Gastrocnemius medialis (tissue), 4 donors: ENCODE measurements around the gene CCDC194. TPM values are rescaled to one million over a fixed set of nuclear protein-coding genes. Genes with fewer than 3 reads are reported as not detected.

ENCODE experiments used
- ATAC-seq, 2 donors: fragments of 150-250 bp; one replicate each; pipeline ENCODE4 v1.9.1; 2016
- DNase-seq, 2 donors: peaks; one replicate each; pipeline ENCODE4 v3.0.0-alpha.2; 2019
- H3K27ac ChIP-seq, 4 donors: fragments of 200-600 bp; sonication (generic); 1 replicate in 1 of 4; 2 replicates in 3 of 4; pipeline ENCODE4 v1.5.1; 2016 to 2018; ENCODE audit warnings: mild to moderate bottlenecking in 2 of 4, moderate library complexity in 1 of 4
- H3K27me3 ChIP-seq, 3 donors: fragments of 200-600 bp; sonication (generic) in 2 of 3; 1 replicate in 1 of 3; 2 replicates in 2 of 3; pipeline versions ENCODE4 v1.5.1 to v1.6.0; 2016 to 2019; ENCODE audit warnings: mild to moderate bottlenecking in 1 of 3, moderate library complexity in 1 of 3
- H3K36me3 ChIP-seq, 2 donors: fragments of 200-600 bp; sonication (generic) in 1 of 2; one replicate each; pipeline ENCODE4 v1.5.1; 2017 to 2018
- H3K4me1 ChIP-seq, 2 donors: fragments of 200-600 bp; sonication (generic) in 1 of 2; one replicate each; pipeline ENCODE4 v1.5.1; 2016 to 2017; ENCODE audit warnings: mild to moderate bottlenecking in 2 of 2
- H3K4me3 ChIP-seq, 4 donors: fragments of 200-600 bp; sonication (generic) in 3 of 4; 1 replicate in 1 of 4; 2 replicates in 3 of 4; pipeline ENCODE4 v1.5.1; 2016 to 2019; ENCODE audit warnings: mild to moderate bottlenecking in 2 of 4
- H3K9me3 ChIP-seq, 3 donors: fragments of 200-600 bp; sonication (generic) in 2 of 3; 1 replicate in 1 of 3; 2 replicates in 2 of 3; pipeline ENCODE4 v1.5.1; 2016 to 2019
- POLR2A ChIP-seq, 2 donors: fragments of 450-650 bp; IDR thresholded peaks; one replicate each; pipeline ENCODE4 v1.6.1; 2017; ENCODE audit warnings: antibody characterized with exemption in 2 of 2, mild to moderate bottlenecking in 2 of 2, moderate library complexity in 2 of 2
- in situ Hi-C, 4 donors: fragments of 200-750 bp; cut with MboI; loops; one replicate each; pipeline versions ENCODE4 v1.15.0 to v1.8.0; 2017; ENCODE audit warnings: low sequenced_read_pairs in 4 of 4
- intact Hi-C: fragments of 100-400 bp; cut with DNase I; formaldehyde crosslinking; loops from one replicate; pipeline ENCODE4 v1.15.1; 2023; ENCODE audit warnings: low total_unique reads
- total RNA-seq, 4 donors: library from RNA; depleted of rRNA; stranded (reverse); fragments of >200 nt; gene quantifications; one replicate each; pipeline versions ENCODE4 v1.1.0 to v1.2.3, GENCODE V29; 2016
- TF ChIP-seq, protein P1 (sequence below), 5 experiments: fragments of 450-650 bp in 3 of 5; fragments of 200-600 bp in 2 of 5; sonication (generic) in 2 of 5; IDR thresholded peaks in 4 of 5; conservative IDR thresholded peaks in 1 of 5; 1 replicate in 4 of 5; 2 replicates in 1 of 5; pipeline ENCODE4 v1.5.1; 2016 to 2019; ENCODE audit warnings: antibody characterized with exemption in 5 of 5, mild to moderate bottlenecking in 3 of 5, moderate library complexity in 3 of 5

The CCDC194 gene
- not detected for total RNA-seq

DNA sequence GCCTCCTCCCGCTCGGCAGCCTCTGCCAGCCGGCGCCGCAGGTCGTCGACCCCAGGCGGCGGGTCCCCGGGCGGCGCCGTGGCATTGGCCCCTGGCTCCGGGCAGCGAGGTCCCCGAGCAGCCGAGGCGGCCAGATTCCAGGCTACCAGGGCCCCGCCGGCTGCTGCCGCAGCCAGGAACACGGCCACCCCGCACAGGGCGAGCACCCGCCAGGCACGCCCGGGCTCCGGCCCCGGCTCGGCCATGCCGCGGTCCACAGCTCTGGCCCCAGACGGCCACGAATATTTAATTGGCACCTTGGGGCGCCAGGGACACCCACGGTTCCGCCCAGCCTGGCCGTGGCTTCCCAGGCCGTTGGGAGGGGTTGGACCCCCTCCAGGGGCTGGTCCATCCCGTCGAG lies at the start of gene CCDC194:
Gene CCDC194, minus strand, starts transcription at position 283 of the 400 bp plus-strand sequence. Its CDS starts 38 bp downstream, at position 245.
- Histone ChIP-seq H3K9me3 (no peaks in the 10 kb centered on the region), H3K4me1 (peaks cover 6% of the 10 kb centered on the region in 2 donors), H3K4me3 (no peak within 1 kb of the TSS), H3K36me3 (no peaks in the 10 kb centered on the region), H3K27ac (no peak within 1 kb of the TSS), H3K27me3 (peaks cover 22 to 28% (median 28%) of the 10 kb centered on the region in 3 donors)
- no peak for TF ChIP-seq POLR2A (IDR thresholded peaks at IDR 0.05)
- TF ChIP-seq, protein P1, sequence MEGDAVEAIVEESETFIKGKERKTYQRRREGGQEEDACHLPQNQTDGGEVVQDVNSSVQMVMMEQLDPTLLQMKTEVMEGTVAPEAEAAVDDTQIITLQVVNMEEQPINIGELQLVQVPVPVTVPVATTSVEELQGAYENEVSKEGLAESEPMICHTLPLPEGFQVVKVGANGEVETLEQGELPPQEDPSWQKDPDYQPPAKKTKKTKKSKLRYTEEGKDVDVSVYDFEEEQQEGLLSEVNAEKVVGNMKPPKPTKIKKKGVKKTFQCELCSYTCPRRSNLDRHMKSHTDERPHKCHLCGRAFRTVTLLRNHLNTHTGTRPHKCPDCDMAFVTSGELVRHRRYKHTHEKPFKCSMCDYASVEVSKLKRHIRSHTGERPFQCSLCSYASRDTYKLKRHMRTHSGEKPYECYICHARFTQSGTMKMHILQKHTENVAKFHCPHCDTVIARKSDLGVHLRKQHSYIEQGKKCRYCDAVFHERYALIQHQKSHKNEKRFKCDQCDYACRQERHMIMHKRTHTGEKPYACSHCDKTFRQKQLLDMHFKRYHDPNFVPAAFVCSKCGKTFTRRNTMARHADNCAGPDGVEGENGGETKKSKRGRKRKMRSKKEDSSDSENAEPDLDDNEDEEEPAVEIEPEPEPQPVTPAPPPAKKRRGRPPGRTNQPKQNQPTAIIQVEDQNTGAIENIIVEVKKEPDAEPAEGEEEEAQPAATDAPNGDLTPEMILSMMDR (IDR thresholded peaks at IDR 0.05 in 4 of 5, conservative IDR thresholded peaks at IDR 0.05 in 1 of 5): no peak
- in situ Hi-C loops: loop anchor here in 1 of 4 donors (10.0 kb wide), 1 partner anchor 71 kb away; the partner anchor contains the start of gene NXNL1
- no peak for DNase-seq
- ATAC-seq: no peak
- intact Hi-C loops: no loop called here

DNA sequence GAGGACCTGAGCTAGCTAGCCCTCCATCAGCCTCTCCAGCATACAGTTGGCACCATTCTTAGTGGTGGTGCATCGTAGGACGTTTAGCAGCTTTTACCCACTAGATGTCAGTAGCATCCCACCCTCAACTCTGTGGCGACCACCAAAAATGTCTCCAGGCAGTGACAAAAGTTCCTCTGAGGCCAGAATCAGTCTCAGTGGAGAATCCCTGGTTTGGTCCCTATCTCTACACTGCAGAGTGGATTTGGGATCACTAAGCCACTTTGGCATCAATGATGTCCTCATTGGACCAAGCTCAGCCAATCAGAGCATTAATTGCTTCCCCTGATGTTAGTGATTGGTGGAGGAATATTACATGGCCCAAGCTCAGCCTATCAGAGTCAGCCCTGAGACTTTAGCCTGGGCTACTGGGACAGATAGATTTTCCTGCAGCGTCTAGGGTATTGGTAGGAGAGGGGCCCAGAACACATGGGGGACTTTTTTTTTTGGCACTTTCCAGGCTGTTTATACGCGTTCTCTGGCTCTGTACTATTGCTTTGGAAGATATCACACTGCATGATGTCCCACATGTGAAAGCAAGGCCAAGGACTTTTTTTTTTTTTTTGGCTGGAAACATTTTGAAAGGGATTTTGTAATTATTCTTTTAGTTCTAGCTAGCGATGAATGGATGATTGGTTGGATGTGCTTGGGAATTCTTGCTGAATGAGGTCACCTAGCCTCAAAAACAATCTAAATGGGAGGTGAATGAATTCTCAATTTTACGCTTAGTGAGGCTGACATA lies 47.4 kb upstream of the CCDC194 start:
- peaks cover 0 to 4% (median 0%) of the 10 kb centered on the region in 3 donors for H3K9me3 ChIP-seq
- H3K36me3 ChIP-seq: no peaks in the 10 kb centered on the region
- intact Hi-C loops: no loop called here
- in situ Hi-C loops: no loop called here
- ATAC-seq (peak in 1 of 2 donors; percentile 63), DNase-seq (no peak)
- no peak overlapping the region for H3K4me3 ChIP-seq
- H3K4me1 ChIP-seq: no peaks in the 10 kb centered on the region
- no peak overlapping the region for H3K27ac ChIP-seq
- TF ChIP-seq, protein P1 (IDR thresholded peaks at IDR 0.05 in 4 of 5, conservative IDR thresholded peaks at IDR 0.05 in 1 of 5): peak in 2 of 5 experiments; percentile 19 to 42
- TF ChIP-seq POLR2A (IDR thresholded peaks at IDR 0.05): no peak
- H3K27me3 ChIP-seq: no peaks in the 10 kb centered on the region

DNA sequence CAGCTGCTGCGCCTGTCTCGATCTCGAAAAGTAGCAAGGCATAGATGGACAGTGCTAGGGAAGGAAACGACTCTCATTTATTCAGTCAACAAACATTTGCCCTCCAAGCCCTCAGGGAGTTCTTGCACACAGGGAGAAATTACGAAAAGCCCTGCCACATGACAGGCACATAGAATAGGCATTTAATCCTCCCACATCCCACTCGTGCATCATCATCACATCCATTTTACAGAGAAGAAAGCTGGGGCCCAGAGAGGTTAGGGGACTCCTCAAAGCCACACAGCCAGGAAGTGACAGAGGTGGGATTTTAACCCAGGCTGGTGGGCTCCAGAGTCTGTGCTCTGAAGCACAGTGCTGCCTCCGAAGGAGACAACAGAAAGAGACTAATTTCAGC lies 42.9 kb upstream of the CCDC194 start:
- DNase-seq (no peak), ATAC-seq (no peak)
- intact Hi-C loops (no loop called here), in situ Hi-C loops (no loop called here)
- Histone ChIP-seq H3K27ac (no peak overlapping the region), H3K4me1 (no peaks in the 10 kb centered on the region), H3K9me3 (peaks cover 0 to 4% (median 0%) of the 10 kb centered on the region in 3 donors), H3K36me3 (no peaks in the 10 kb centered on the region), H3K4me3 (no peak overlapping the region), H3K27me3 (no peaks in the 10 kb centered on the region)
- TF ChIP-seq, protein P1 (IDR thresholded peaks at IDR 0.05 in 4 of 5, conservative IDR thresholded peaks at IDR 0.05 in 1 of 5): no peak
- no peak for TF ChIP-seq POLR2A (IDR thresholded peaks at IDR 0.05)

- ATAC-seq (no peak), DNase-seq (no peak)
- H3K27ac ChIP-seq: no peak overlapping the region
- H3K4me1 ChIP-seq: no peaks in the 10 kb centered on the region
- peaks cover 0 to under 1% (median 0%) of the 10 kb centered on the region in 3 donors for H3K9me3 ChIP-seq
- H3K4me3 ChIP-seq: no peak overlapping the region
- H3K27me3 ChIP-seq: no peaks in the 10 kb centered on the region
- in situ Hi-C loops (no loop called here), intact Hi-C loops (no loop called here)
- TF ChIP-seq, protein P1 (IDR thresholded peaks at IDR 0.05 in 4 of 5, conservative IDR thresholded peaks at IDR 0.05 in 1 of 5): no peak
- no peak for TF ChIP-seq POLR2A (IDR thresholded peaks at IDR 0.05)
- H3K36me3 ChIP-seq: no peaks in the 10 kb centered on the region
Observed at GRCh38 chr19:17436094-17436873, 42.3 kb upstream of the CCDC194 start.
